COLO668 (cell line): Measurements from ENCODE around the gene CDK13.
"Not testable (repeated sequence)": the region's sequence is repeated elsewhere in the genome, so short reads cannot be mapped to it uniquely, and the experiment has no call there.

ENCODE experiments used
- DNase-seq: peaks from one replicate; lab custom pipeline; 2025; ENCODE audit not compliant: unreplicated experiment; lab: John Stamatoyannopoulos, UW

CDK13 gene

GRCh38 chr7:39949971-39950472 lies at the start of gene CDK13:
TSS of gene CDK13 (plus strand) at chr7:39950256. CDS start at chr7:39950642, 386 bp downstream.
- peak; percentile 90 for DNase-seq

- no peak for DNase-seq
Measured at GRCh38 chr7:39904077-39904486, 46.0 kb upstream of the CDK13 start.

- no peak for DNase-seq
Measured at GRCh38 chr7:39908141-39908540, 41.9 kb upstream of the CDK13 start.

GRCh38 chr7:39908973-39909372 lies 41.1 kb upstream of the CDK13 start:
- DNase-seq, result no peak

- no peak for DNase-seq
Measured at GRCh38 chr7:39909526-39909925, 40.5 kb upstream of the CDK13 start.

- no peak for DNase-seq
Measured at GRCh38 chr7:39910108-39910869, 39.8 kb upstream of the CDK13 start.

- DNase-seq, result no peak
Measured at GRCh38 chr7:39911167-39911566, 38.9 kb upstream of the CDK13 start.

- not testable (repeated sequence) for DNase-seq
Measured at GRCh38 chr7:39915847-39916246, 34.2 kb upstream of the CDK13 start.

- DNase-seq, result no peak
Measured at GRCh38 chr7:39919646-39920045, 30.4 kb upstream of the CDK13 start.

GRCh38 chr7:39921506-39922175 lies 28.4 kb upstream of the CDK13 start:
- DNase-seq, result no peak

GRCh38 chr7:39922580-39922979 lies 27.5 kb upstream of the CDK13 start:
- DNase-seq, result no peak

GRCh38 chr7:39923091-39923490 lies 27.0 kb upstream of the CDK13 start:
- no peak for DNase-seq

GRCh38 chr7:39924122-39924521 lies 25.9 kb upstream of the CDK13 start:
- no peak for DNase-seq

GRCh38 chr7:39926111-39926510 lies 23.9 kb upstream of the CDK13 start:
- DNase-seq, result no peak

GRCh38 chr7:39927018-39927417 lies 23.0 kb upstream of the CDK13 start:
- DNase-seq, result no peak

GRCh38 chr7:39934132-39934531 lies 15.9 kb upstream of the CDK13 start:
- no peak for DNase-seq

- DNase-seq, result no peak
Measured at GRCh38 chr7:39936761-39937160, 13.3 kb upstream of the CDK13 start.

- DNase-seq, result no peak
Measured at GRCh38 chr7:39937366-39938153, 12.5 kb upstream of the CDK13 start.

- no peak for DNase-seq
Measured at GRCh38 chr7:39942883-39943282, 7.2 kb upstream of the CDK13 start.

GRCh38 chr7:39946693-39947092 lies 3.4 kb upstream of the CDK13 start:
- DNase-seq, result no peak

GRCh38 chr7:39948375-39948955 lies 1.6 kb upstream of the CDK13 start:
- no peak for DNase-seq
